Skeletal muscle satellite cell (primary cell): Measurements from ENCODE around the gene TMEM175.

Experiments used
- H3K27me3 ChIP-seq: 2 replicates; pipeline ENCODE4 v1.7.0; 2013; ENCODE audit warnings: low read length; ENCODE audit not compliant: control insufficient read depth, insufficient read depth
- H3K36me3 ChIP-seq: 2 replicates; pipeline ENCODE4 v1.7.0; 2013; ENCODE audit warnings: mild to moderate bottlenecking, control low read depth, low read length; ENCODE audit not compliant: insufficient read depth
- H3K4me1 ChIP-seq: 2 replicates; pipeline ENCODE4 v1.7.0; 2013; ENCODE audit warnings: low read length; ENCODE audit not compliant: control insufficient read depth, insufficient read depth
- H3K4me2 ChIP-seq: 2 replicates; pipeline ENCODE4 v1.7.0; 2013; ENCODE audit warnings: mild to moderate bottlenecking, low read length
- H3K4me3 ChIP-seq: 2 replicates; pipeline ENCODE4 v1.7.0; 2013; ENCODE audit warnings: low read length
- H3K9ac ChIP-seq: 2 replicates; pipeline ENCODE4 v1.7.0; 2013; ENCODE audit warnings: mild to moderate bottlenecking, low read depth, low read length, moderate library complexity
- H3K9me3 ChIP-seq: replicated peaks from 2 replicates; pipeline ENCODE4 v1.7.0; 2013; ENCODE audit warnings: mild to moderate bottlenecking, control low read depth, low read length

Gene TMEM175

DNA sequence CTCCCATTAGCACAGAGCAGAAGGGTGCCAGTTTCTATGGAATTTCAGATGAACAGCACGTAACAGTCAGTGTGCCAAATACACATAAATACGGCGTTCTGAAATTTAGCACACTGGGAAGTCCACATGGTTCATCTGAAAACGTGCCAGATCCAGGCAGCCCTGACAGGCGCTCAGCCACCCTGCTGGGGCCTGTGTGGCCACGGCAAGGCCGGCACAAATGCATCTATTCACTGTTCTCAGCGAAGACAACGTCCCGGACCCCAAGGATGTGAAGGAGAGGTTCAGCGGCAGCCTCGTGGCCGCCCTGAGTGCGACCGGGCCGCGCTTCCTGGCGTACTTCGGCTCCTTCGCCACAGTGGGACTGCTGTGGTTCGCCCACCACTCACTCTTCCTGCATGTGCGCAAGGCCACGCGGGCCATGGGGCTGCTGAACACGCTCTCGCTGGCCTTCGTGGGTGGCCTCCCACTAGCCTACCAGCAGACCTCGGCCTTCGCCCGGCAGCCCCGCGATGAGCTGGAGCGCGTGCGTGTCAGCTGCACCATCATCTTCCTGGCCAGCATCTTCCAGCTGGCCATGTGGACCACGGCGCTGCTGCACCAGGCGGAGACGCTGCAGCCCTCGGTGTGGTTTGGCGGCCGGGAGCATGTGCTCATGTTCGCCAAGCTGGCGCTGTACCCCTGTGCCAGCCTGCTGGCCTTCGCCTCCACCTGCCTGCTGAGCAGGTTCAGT lies 25.5 kb downstream of the TMEM175 start:
- Histone ChIP-seq H3K4me3 (no peak overlapping the region), H3K27me3 (no peaks in the 10 kb centered on the region), H3K9ac (no peak overlapping the region), H3K4me1 (no peaks in the 10 kb centered on the region), H3K36me3 (peaks cover 31% of the 10 kb centered on the region), H3K4me2 (no peak overlapping the region), H3K9me3 (no peaks in the 10 kb centered on the region)

DNA sequence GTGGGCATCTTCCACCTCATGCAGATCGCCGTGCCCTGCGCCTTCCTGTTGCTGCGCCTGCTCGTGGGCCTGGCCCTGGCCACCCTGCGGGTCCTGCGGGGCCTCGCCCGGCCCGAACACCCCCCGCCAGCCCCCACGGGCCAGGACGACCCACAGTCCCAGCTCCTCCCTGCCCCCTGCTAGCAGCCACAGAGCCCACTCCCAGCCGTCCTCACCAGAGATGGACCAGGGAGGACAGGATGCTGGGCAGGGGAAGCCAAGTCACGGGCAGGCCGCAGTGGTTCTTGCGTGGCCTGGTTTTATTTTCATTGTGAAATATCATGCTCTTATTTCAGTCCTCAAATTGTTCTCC lies 26.0 kb downstream of the TMEM175 start:
- Histone ChIP-seq H3K4me3 (no peak overlapping the region), H3K27me3 (no peaks in the 10 kb centered on the region), H3K9ac (no peak overlapping the region), H3K4me2 (no peak overlapping the region), H3K9me3 (no peaks in the 10 kb centered on the region), H3K4me1 (no peaks in the 10 kb centered on the region), H3K36me3 (peaks cover 34% of the 10 kb centered on the region)

DNA sequence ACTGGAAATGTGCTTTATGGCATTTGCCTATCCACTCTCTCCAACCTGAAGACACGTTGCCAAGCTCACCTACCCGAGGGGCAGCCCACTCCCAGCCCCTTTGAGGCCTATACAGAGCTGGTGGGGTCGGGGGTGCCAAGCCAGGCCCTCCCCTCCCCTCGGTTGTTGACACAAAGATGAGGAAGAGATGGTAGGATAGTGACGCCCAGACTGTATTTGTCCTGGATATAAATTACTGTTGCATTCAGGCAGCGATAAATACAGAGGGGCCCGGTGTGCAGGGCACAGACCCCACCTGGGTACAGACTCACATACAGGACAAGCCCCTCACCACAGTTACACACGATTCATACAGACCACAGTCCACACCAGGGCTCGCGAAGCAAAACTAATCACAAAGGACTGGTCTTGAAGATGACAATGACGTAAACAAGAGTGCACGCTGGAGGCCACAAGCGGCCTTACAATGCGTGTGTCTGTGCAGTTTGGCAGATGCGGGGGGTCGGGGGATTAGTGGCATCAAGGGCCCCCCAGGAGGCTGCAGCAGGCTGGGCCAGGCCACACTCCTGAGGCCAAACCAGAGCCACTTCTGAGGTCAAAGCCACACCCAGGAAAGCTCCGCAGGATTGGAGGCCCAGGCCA lies 26.6 kb downstream of the TMEM175 start:
- Histone ChIP-seq H3K36me3 (peaks cover 32% of the 10 kb centered on the region), H3K4me3 (no peak overlapping the region), H3K9me3 (no peaks in the 10 kb centered on the region), H3K9ac (no peak overlapping the region), H3K27me3 (no peaks in the 10 kb centered on the region), H3K4me2 (no peak overlapping the region), H3K4me1 (no peaks in the 10 kb centered on the region)

DNA sequence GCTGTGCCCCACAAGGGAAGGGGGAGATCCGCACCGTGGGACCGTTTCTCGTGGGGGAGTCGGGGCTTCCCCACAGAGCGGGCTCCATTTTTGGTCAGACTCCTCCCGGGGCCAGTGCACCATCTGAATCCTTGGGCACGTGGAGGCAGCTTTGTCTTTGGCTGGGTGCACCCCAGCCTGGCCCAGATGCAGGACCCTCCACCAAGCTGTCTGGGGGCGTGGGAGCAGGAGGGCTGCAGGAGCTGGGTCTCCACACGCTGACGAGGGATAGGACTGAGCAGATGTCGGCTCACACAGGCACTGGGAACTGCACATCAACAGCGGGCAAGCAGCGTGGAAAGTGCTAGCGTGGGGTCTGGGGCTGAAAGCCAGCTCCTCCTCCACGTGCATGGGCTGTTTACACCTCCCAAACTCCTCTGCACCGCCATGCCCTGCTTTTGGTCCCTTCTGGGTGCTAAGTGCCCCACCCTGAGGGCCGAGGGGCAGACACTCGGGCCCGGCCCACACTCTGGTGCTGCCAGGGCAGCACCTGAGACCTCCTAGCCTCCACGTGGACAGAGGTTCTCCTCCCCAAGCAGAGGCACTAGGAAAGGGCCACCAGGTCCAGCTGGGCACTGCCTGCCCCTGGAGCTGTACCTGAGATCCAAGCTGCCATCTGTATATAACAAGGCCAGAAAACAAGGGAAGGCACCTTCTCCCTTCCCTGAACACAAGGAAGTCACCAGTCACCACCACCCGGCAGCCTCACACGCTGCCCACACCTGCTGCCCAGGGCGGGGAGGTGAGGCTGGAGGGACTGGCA lies 27.3 kb downstream of the TMEM175 start:
- no peak overlapping the region for H3K9ac ChIP-seq
- H3K4me2 ChIP-seq = no peak overlapping the region
- H3K4me1 ChIP-seq = no peaks in the 10 kb centered on the region
- H3K36me3 ChIP-seq = peaks cover 37% of the 10 kb centered on the region
- no peak overlapping the region for H3K4me3 ChIP-seq
- H3K9me3 ChIP-seq = no peaks in the 10 kb centered on the region
- no peaks in the 10 kb centered on the region for H3K27me3 ChIP-seq

DNA sequence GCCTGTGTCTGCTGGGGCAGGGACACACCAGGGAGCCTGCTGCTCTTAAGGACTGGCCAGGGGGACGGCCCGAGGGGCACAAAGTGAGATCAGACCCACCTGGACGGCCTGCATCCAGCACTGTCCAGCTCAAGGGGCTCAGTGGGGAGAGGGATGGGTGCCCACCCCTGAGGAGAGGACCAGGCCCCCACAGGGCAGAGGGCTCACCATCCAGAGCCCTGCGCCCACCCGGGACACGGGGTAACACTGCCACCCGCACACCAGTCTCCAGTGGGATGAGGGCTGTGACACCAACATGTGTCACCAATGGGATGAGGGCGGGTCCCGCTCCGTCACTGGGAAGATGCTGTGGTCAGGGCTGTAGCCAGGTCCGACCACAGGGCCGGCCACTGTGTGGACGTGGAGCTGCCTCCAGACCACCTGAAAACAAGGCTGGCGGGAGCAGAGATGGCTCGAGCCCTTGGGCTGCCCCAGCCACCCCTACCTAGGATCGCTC lies 27.9 kb downstream of the TMEM175 start:
- H3K9ac ChIP-seq = no peak overlapping the region
- H3K9me3 ChIP-seq = no peaks in the 10 kb centered on the region
- H3K27me3 ChIP-seq = no peaks in the 10 kb centered on the region
- H3K4me1 ChIP-seq = no peaks in the 10 kb centered on the region
- H3K36me3 ChIP-seq = peaks cover 41% of the 10 kb centered on the region
- H3K4me3 ChIP-seq = no peak overlapping the region
- H3K4me2 ChIP-seq = no peak overlapping the region

DNA sequence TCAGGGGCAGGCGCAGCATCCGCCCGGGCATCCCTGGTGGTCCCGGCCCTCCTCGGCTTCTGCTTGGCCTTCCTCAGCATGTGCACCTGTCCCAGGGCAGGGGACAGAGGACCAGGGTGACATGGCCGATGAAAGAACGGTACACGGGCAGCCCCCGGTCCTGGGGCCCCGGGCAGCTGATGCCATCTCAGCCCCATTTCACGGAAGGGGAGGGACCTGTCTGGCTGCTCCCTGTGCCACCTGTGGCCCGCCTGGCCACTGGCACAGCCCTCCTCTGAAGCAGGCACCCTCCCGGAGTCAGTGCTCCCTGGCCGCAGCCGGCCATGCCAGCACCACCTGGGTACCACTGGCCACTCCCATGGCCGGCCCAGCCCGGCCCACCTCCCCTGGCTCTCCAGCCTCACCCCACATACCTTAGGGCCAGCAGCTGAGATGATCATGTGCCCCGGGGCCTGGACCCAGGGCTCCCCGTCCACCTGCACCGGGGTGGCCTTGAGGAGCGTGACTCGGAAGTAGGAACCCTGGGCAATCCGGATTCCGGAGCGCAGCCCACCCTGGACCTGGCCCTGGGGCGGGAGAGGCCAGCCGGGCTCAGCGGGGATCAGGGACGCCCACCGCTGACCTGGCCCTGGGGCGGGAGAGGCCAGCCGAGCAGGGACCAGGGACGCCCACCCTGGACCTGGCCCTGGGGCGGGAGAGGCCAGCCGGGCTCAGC lies 28.5 kb downstream of the TMEM175 start:
- Histone ChIP-seq H3K9ac (no peak overlapping the region), H3K36me3 (peaks cover 46% of the 10 kb centered on the region), H3K27me3 (no peaks in the 10 kb centered on the region), H3K9me3 (no peaks in the 10 kb centered on the region), H3K4me1 (no peaks in the 10 kb centered on the region), H3K4me3 (no peak overlapping the region), H3K4me2 (no peak overlapping the region)

DNA sequence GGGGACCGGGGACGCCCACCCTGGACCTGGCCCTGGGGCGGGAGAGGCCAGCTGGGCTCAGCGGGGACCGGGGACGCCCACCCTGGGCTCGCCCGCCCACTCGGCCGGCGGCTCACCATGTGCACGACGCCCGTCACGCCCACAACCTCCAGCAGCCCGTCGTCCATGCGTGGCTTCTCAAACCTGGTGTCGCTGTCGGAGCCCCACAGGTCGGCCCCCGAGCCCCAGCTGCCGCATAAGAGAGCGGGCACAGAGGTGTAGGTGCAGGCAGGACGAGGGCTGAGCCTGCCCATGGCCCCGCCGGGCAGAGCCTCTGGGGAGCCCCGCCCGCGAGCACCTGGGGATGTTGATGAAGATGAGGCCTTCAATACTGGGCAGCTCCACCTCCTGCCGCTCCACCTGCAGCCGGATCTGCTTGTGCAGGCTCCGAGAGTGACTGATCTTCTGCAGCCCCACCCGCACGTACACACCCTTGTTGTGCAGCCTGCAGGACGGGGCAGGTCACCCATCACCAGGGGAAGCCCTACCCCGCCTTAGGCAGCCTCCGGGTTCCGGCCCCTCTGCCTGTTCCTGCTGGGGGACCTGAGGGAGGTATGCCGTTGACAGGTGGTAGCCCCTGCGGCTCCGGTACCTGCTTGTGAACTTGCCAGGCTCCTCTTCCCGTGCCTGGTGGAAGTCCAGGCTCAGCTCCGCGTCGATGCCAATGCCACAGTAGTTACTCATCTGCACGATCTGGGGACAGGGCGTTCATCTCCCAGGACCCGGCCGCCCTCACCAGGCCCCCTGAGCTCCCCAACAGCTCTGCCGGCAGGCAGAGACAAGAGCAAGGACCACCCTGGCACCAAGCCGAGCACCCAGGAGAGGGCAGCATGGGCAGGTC lies 29.3 kb downstream of the TMEM175 start:
- peaks cover 50% of the 10 kb centered on the region for H3K36me3 ChIP-seq
- no peak overlapping the region for H3K4me3 ChIP-seq
- H3K9ac ChIP-seq = no peak overlapping the region
- H3K4me1 ChIP-seq = no peaks in the 10 kb centered on the region
- no peaks in the 10 kb centered on the region for H3K27me3 ChIP-seq
- no peaks in the 10 kb centered on the region for H3K9me3 ChIP-seq
- H3K4me2 ChIP-seq = no peak overlapping the region

DNA sequence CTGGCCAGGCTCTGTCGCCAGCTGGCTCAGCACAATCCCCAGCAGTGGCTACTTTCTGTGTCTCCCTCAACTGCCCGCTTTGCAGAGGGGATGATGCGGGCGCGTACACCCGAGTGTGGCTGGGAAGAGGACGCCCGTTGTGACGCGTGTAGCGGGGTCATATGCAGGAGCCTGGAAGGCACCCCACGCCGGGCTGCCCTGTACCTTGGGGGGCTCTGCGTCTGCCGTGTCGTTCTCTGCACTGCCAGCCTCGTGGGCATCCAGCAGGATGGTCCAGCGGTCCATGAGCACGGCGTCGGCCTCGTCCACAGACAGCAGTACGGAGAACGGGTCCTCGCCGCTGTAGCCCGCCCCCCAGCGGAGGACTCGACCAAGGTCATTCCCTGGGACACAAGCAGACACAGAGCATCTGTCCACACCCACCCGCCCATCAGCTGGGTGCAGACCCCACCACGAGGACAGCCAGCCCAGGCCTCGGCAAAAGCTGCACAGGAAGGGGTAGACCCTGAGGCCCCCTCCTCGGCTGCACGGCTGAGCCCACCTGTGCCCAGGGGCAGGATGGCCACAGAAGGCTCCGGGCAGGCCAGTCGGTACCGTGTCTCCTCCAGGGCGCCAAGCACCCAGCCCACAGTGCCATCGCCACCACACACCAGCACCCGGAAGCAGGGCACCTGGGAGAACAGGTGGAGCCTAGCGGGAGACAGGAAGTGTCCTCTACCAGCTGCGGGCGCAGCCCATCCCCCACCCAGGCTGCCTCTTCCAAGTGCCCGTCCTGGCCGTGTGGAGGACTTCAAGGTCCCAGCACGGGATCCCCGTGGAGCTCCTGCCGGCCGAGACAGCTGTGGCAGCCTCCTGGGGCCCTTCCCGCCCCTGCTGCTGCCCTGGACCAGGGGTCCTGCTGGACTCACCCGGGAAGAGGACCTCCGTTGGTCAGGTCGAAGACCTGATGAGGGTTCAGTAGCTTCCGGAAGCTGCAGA lies 30.3 kb downstream of the TMEM175 start:
- H3K4me2 ChIP-seq = no peak overlapping the region
- peaks cover 50% of the 10 kb centered on the region for H3K36me3 ChIP-seq
- no peak overlapping the region for H3K4me3 ChIP-seq
- no peaks in the 10 kb centered on the region for H3K9me3 ChIP-seq
- no peaks in the 10 kb centered on the region for H3K27me3 ChIP-seq
- no peak overlapping the region for H3K9ac ChIP-seq
- H3K4me1 ChIP-seq = no peaks in the 10 kb centered on the region

DNA sequence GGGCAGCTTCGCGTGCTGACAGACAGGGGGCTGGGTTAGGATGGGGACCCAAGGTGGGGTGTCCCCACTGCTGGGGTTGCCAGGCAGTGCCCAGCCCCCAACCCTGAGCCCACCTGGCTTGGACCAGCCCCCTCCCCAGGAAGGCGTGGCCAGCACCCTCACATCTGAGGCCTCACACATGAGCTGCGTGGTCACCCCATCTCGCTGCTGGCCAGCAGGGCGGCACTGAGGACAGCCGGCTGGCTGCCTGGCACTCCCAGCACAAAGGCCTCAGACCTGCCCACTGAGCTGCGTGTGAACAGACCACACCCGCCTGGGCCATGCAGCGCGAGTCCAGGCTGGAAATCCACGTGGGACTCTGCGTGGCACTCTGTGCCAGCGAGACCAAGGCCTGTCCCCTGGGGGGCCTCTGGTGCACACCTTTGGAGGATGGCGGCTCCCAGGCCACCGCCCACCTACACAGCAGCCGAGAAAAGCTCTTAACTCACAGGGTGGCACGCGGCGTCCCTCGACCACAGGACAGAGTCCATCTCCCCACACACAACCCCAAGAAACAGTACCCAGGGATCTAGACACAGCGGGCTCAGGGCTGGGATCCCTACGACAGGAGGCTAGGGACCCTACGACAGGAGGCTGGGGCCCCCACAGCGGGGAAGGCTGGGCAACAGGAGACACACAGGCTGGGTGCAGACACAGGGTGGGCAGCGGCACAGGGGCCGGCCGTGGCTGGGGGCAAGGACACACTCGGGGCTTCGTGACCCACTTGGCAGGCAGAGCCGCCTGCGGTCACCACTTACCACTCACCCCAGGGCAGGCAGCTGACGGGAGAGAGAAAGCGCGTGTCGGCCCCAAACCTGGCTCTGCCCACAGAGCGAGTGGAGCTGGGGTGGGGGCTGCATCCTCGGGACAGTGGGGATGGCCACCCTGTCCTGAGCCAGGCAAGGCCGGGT lies 31.3 kb downstream of the TMEM175 start:
- Histone ChIP-seq H3K9ac (no peak overlapping the region), H3K9me3 (no peaks in the 10 kb centered on the region), H3K36me3 (peaks cover 46% of the 10 kb centered on the region), H3K4me2 (no peak overlapping the region), H3K27me3 (no peaks in the 10 kb centered on the region), H3K4me3 (no peak overlapping the region), H3K4me1 (no peaks in the 10 kb centered on the region)
